ENCODE data around the gene HDAC9. TPM values are rescaled to one million over a fixed set of nuclear protein-coding genes. Genes with fewer than 3 reads are reported as not detected.

The HDAC9 gene
- total and polyA plus RNA-seq, 8 donors = 1.3 to 12.3 (median 3.5) TPM

DNA sequence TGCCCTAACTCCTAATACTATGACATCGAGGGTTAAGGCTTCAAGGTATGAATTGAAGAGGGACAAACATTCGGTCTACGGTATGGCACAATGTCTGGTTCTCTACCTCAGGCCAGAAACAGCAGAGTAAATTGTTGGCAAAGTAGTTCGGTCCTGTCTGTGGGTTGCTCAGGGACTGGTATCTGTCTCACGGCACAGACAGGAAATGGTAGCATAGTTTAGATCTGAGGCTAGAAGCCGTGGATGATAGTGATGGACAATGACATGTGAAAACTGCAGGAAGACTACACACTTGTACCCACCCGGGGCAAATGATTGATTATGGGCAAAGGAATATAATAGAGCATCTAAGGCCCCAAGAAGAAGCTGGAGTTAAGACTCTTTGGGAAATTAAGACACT lies 515.7 kb downstream of the HDAC9 start:
- intact Hi-C loops (cut with DNase I) = no loop called here
- no peak for ATAC-seq
- Histone ChIP-seq H3K4me3 (no peak overlapping the region), H3K4me1 (no peaks in the 10 kb centered on the region), H3K36me3 (no peaks in the 10 kb centered on the region), H3K27me3 (no peaks in the 10 kb centered on the region), H3K27ac (no peak overlapping the region), H3K9me3 (no peaks in the 10 kb centered on the region)
- WGBS, 2 donors = 47 to 57% methylated on average over 7 of the region's 7 CpGs
- FAIRE-seq = no peak
- TF ChIP-seq, protein P1, sequence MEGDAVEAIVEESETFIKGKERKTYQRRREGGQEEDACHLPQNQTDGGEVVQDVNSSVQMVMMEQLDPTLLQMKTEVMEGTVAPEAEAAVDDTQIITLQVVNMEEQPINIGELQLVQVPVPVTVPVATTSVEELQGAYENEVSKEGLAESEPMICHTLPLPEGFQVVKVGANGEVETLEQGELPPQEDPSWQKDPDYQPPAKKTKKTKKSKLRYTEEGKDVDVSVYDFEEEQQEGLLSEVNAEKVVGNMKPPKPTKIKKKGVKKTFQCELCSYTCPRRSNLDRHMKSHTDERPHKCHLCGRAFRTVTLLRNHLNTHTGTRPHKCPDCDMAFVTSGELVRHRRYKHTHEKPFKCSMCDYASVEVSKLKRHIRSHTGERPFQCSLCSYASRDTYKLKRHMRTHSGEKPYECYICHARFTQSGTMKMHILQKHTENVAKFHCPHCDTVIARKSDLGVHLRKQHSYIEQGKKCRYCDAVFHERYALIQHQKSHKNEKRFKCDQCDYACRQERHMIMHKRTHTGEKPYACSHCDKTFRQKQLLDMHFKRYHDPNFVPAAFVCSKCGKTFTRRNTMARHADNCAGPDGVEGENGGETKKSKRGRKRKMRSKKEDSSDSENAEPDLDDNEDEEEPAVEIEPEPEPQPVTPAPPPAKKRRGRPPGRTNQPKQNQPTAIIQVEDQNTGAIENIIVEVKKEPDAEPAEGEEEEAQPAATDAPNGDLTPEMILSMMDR (IDR thresholded peaks at IDR 0.05) = no peak
- DNase-seq = no peak

DNA sequence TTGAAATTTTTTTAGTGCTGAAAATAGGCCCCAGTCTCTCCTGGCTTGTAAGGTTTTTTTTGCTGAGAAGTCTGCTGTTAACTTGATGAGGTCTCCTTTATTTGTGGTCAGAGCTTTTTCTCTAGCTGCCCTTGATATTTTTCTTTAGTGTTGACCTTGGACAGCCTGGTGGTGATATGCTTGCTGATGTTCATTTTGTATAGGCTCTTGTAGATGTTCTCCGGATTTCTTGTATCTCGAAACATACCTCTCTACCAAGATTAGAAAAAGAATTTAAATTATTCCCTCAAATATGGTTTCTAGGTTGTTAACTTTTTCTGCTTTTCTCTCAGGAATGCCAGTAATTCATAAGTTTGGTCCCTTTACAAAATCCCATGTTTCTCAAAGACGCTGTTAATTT lies 519.5 kb downstream of the HDAC9 start:
- no peak for DNase-seq
- no peak for FAIRE-seq
- ATAC-seq = no peak
- Histone ChIP-seq H3K27me3 (no peaks in the 10 kb centered on the region), H3K4me1 (no peaks in the 10 kb centered on the region), H3K9me3 (no peaks in the 10 kb centered on the region), H3K27ac (no peak overlapping the region), H3K36me3 (no peaks in the 10 kb centered on the region), H3K4me3 (no peak overlapping the region)
- 78 to 85% methylated on average over 3 of the region's 3 CpGs for WGBS, 2 donors
- intact Hi-C loops (cut with DNase I) = no loop called here
- TF ChIP-seq, protein P1 (IDR thresholded peaks at IDR 0.05) = no peak

DNA sequence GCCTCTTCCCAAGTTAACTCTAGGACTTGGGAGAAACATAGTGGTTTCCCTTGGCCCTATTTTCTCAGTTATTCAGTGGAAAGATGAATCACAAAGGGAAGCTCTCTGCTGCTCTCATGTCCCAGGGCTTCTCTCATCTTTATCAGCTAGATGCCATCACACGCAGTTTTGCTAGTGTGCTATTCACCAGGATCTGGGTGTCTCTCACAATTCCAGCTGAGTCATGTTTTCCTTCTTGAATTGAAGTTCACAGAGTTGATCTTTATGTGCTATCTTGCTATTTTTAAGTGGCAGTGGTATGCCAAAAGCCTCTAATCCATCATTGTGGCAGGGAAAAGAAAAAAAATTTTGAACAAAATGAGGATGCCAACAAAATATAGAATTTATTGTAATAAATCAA lies 520.6 kb downstream of the HDAC9 start:
- intact Hi-C loops (cut with DNase I) = no loop called here
- no peaks in the 10 kb centered on the region for H3K9me3 ChIP-seq
- ATAC-seq (no peak), FAIRE-seq (no peak), DNase-seq (no peak)
- WGBS, 2 donors = 72 to 77% methylated on average over 1 of the region's 1 CpG
- TF ChIP-seq, protein P1 (IDR thresholded peaks at IDR 0.05) = no peak
- no peaks in the 10 kb centered on the region for H3K4me1 ChIP-seq
- H3K27ac ChIP-seq = no peak overlapping the region
- no peaks in the 10 kb centered on the region for H3K36me3 ChIP-seq
- H3K27me3 ChIP-seq = no peaks in the 10 kb centered on the region
- no peak overlapping the region for H3K4me3 ChIP-seq

DNA sequence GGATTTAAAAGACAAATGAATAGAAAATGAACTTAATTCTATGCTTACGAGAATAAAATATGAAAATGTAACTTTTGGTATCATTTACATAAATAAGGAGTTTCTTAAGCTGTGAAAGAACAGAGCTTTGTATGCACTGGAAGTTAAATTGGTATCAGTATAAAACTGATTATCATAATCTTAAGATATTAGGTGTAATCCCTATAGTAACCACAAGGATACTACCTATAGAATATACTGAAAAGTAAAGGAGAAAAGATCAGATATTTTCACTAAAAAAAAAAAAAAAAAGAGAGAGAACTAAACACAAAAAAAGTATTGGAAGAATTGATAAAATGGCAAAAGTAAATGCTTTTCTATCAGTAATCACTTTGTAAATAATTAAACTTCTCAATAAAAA lies 521.8 kb downstream of the HDAC9 start:
- FAIRE-seq = no peak
- intact Hi-C loops (cut with DNase I) = no loop called here
- TF ChIP-seq, protein P1 (IDR thresholded peaks at IDR 0.05) = no peak
- Histone ChIP-seq H3K27ac (no peak overlapping the region), H3K9me3 (no peaks in the 10 kb centered on the region), H3K4me1 (no peaks in the 10 kb centered on the region), H3K27me3 (no peaks in the 10 kb centered on the region), H3K4me3 (no peak overlapping the region), H3K36me3 (no peaks in the 10 kb centered on the region)
- ATAC-seq = no peak
- 55 to 69% methylated on average over 1 of the region's 1 CpG for WGBS, 2 donors
- no peak for DNase-seq

DNA sequence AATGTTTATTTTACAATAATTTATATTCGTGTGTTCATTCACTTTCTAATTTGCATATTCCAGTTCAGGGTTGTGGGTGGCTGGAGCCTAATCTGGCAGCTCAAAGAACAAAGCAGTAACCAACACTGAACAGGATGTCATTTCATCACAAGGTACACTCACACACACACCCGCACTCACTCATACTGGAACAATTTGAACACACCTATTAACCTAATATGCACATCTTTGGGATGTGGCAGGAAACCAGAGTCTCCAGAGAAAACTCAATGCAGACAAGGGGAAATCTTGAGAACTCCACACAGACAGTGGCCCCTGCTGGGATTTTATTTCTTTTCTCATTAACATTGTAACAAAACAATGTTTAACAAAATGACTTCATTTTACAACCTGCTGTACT lies 524.5 kb downstream of the HDAC9 start:
- Histone ChIP-seq H3K4me1 (no peaks in the 10 kb centered on the region), H3K27ac (no peak overlapping the region), H3K27me3 (no peaks in the 10 kb centered on the region), H3K9me3 (no peaks in the 10 kb centered on the region), H3K4me3 (no peak overlapping the region), H3K36me3 (no peaks in the 10 kb centered on the region)
- 54 to 65% methylated on average over 2 of the region's 2 CpGs for WGBS, 2 donors
- intact Hi-C loops (cut with DNase I) = no loop called here
- no peak for FAIRE-seq
- no peak for ATAC-seq
- TF ChIP-seq, protein P1 (IDR thresholded peaks at IDR 0.05) = no peak
- DNase-seq = no peak

All from pancreas (tissue), 10 donors.